GM18868 (cell line): Measurements from ENCODE around the gene MAP3K14.

Experiments
- ATAC-seq: cut with Tn5 transposase; IDR thresholded peaks from one replicate; pipeline ENCODE4 v1.9.1; 2021; ENCODE audit warnings: mild to moderate bottlenecking, moderate library complexity; ENCODE audit not compliant: unreplicated experiment

MAP3K14 gene

GRCh38 chr17:45225051-45225700 lies 91.6 kb downstream of the MAP3K14 start:
- no peak for ATAC-seq

- ATAC-seq = no peak
Measured at GRCh38 chr17:45224671-45225050, 92.2 kb downstream of the MAP3K14 start.

GRCh38 chr17:45223539-45224528 lies 93.0 kb downstream of the MAP3K14 start:
- no peak for ATAC-seq

GRCh38 chr17:45222996-45223538 lies 93.8 kb downstream of the MAP3K14 start:
- no peak for ATAC-seq

- ATAC-seq = no peak
Measured at GRCh38 chr17:45222289-45222995, 94.4 kb downstream of the MAP3K14 start.

GRCh38 chr17:45222014-45222288 lies 94.9 kb downstream of the MAP3K14 start:
- no peak for ATAC-seq

GRCh38 chr17:45221081-45222013 lies 95.5 kb downstream of the MAP3K14 start, which contains the start of gene FMNL1:
Gene FMNL1 (plus strand): TSS chr17:45221885. CDS start chr17:45222125, 240 bp downstream.
- ATAC-seq = no peak

GRCh38 chr17:45220079-45220478 lies 96.7 kb downstream of the MAP3K14 start:
- ATAC-seq = no peak

GRCh38 chr17:45218895-45219661 lies 97.7 kb downstream of the MAP3K14 start:
- ATAC-seq = no peak
